Measurements from ENCODE around the gene RNF32. TPM values are rescaled to one million over a fixed set of nuclear protein-coding genes. Genes with fewer than 3 reads are reported as not detected.
"Not testable (repeated sequence)": the region's sequence is repeated elsewhere in the genome, so short reads cannot be mapped to it uniquely, and the experiment has no call there.

RNF32 gene
- total RNA-seq, 1 donor from 2014 or later: not detected

- intact Hi-C loops (cut with micrococcal nuclease): no loop called here
- DNase-seq (no peak), ATAC-seq (no peak)
Measured at GRCh38 chr7:156611014-156612010, 29.3 kb upstream of the RNF32 start.

GRCh38 chr7:156612930-156613329 is 27.6 kb upstream of the RNF32 start:
- intact Hi-C loops (cut with micrococcal nuclease): no loop called here
- ATAC-seq (no peak), DNase-seq (no peak)

- intact Hi-C loops (cut with micrococcal nuclease): no loop called here
- ATAC-seq: no peak
Measured at GRCh38 chr7:156614434-156615264, 25.9 kb upstream of the RNF32 start.

GRCh38 chr7:156616269-156617202 is 24.0 kb upstream of the RNF32 start:
- ATAC-seq (no peak), DNase-seq (no peak)
- intact Hi-C loops (cut with micrococcal nuclease): no loop called here

More at GRCh38 chr7:156614434-156615264, 25.9 kb upstream of the RNF32 start:
- no peak for DNase-seq

GRCh38 chr7:156617215-156617614 is 23.4 kb upstream of the RNF32 start:
- no peak for DNase-seq
- intact Hi-C loops (cut with micrococcal nuclease): no loop called here
- no peak for ATAC-seq

GRCh38 chr7:156618078-156618779 is 22.3 kb upstream of the RNF32 start:
- intact Hi-C loops (cut with micrococcal nuclease): no loop called here
- DNase-seq: no peak
- no peak for ATAC-seq

- intact Hi-C loops (cut with micrococcal nuclease): no loop called here
- ATAC-seq (no peak), DNase-seq (no peak)
Measured at GRCh38 chr7:156618780-156619367, 21.7 kb upstream of the RNF32 start.

GRCh38 chr7:156619488-156620290 is 20.9 kb upstream of the RNF32 start:
- DNase-seq; ATAC-seq; intact Hi-C loops (cut with micrococcal nuclease): not testable (repeated sequence)

- no peak for DNase-seq
- ATAC-seq: no peak
- intact Hi-C loops (cut with micrococcal nuclease): no loop called here
Measured at GRCh38 chr7:156620291-156620675, 20.3 kb upstream of the RNF32 start.

GRCh38 chr7:156621652-156622051 is 18.9 kb upstream of the RNF32 start:
- ATAC-seq: no peak
- no peak for DNase-seq
- intact Hi-C loops (cut with micrococcal nuclease): no loop called here

GRCh38 chr7:156625580-156625979 is 15.0 kb upstream of the RNF32 start:
- DNase-seq: no peak
- intact Hi-C loops (cut with micrococcal nuclease): no loop called here
- ATAC-seq: no peak

- DNase-seq: no peak
- intact Hi-C loops (cut with micrococcal nuclease): no loop called here
- ATAC-seq: no peak
Measured at GRCh38 chr7:156626220-156626895, 14.2 kb upstream of the RNF32 start.

- intact Hi-C loops (cut with micrococcal nuclease): no loop called here
- no peak for ATAC-seq
- no peak for DNase-seq
Measured at GRCh38 chr7:156628562-156628961, 12.0 kb upstream of the RNF32 start.

- no peak for DNase-seq
- ATAC-seq: no peak
- intact Hi-C loops (cut with micrococcal nuclease): no loop called here
Measured at GRCh38 chr7:156629873-156630272, 10.7 kb upstream of the RNF32 start.

GRCh38 chr7:156634117-156634516 is 6.5 kb upstream of the RNF32 start:
- DNase-seq: no peak
- intact Hi-C loops (cut with micrococcal nuclease): no loop called here
- ATAC-seq: no peak

GRCh38 chr7:156635529-156636385 is 4.8 kb upstream of the RNF32 start:
- intact Hi-C loops (cut with micrococcal nuclease): no loop called here
- DNase-seq (no peak), ATAC-seq (no peak)

Measured in left ventricle myocardium superior (tissue), 1 donor.